Esophagus muscularis mucosa (tissue), 4 donors: ENCODE data around the gene LRP8.

Source experiments
- CTCF ChIP-seq, 3 experiments: fragments of 200-600 bp in 2 of 3; fragments of 450-650 bp in 1 of 3; sonication (generic) in 2 of 3; IDR thresholded peaks; one replicate each; pipeline ENCODE4 v1.5.1; 2017 to 2019; ENCODE audit warnings: antibody characterized with exemption in 3 of 3, mild to moderate bottlenecking in 2 of 3, moderate library complexity in 1 of 3
- EP300 ChIP-seq: sonication (generic); formaldehyde crosslinking; IDR thresholded peaks from one replicate; pipeline ENCODE4 v1.6.1; 2017; ENCODE audit warnings: antibody characterized with exemption
- POLR2A ChIP-seq: fragments of 450-650 bp; IDR thresholded peaks from one replicate; pipeline ENCODE4 v1.6.1; 2017; ENCODE audit warnings: antibody characterized with exemption, moderate library complexity, mild to moderate bottlenecking, low read depth
- POLR2AphosphoS5 ChIP-seq, 2 donors: sonication (generic); formaldehyde crosslinking; IDR thresholded peaks; one replicate each; pipeline ENCODE4 v1.6.1; 2017; ENCODE audit warnings: antibody characterized with exemption in 2 of 2

GRCh38 chr1:53332186-53332564 lies 4.3 kb upstream of the LRP8 start:
- TF ChIP-seq CTCF (IDR thresholded peaks at IDR 0.05): no peak
- TF ChIP-seq EP300: no peak
- no peak for TF ChIP-seq POLR2A
- no peak for TF ChIP-seq POLR2AphosphoS5 (IDR thresholded peaks at IDR 0.05)
